Stimulated activated CD4-positive, alpha-beta T cell treated with anti-CD3 and anti-CD28 coated beads, TNF-alpha, amount 100 ng/mL, for 4 hours (primary cell): ENCODE results near the gene ATXN1.

ENCODE experiments used
- DNase-seq, 3 experiments: peaks; one replicate each; pipeline ENCODE4 v3.0.0-alpha.2; 2020; ENCODE audit warnings: low read depth in 3 of 3

The ATXN1 gene

DNA sequence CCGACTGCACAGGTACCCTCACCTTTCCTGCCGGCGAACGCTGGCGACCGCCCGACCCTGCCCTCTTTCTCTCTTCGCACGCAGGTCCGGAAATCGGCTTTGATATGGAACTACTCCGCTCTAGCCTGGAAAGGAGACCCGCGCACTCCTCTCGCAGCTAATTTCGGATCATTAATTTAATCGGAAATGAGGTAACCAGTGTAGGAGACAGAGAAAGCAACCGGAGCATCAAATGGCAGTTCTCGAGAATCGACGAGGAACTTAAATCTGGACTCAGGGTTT lies 949 bp upstream of the ATXN1 start:
- no peak for DNase-seq

DNA sequence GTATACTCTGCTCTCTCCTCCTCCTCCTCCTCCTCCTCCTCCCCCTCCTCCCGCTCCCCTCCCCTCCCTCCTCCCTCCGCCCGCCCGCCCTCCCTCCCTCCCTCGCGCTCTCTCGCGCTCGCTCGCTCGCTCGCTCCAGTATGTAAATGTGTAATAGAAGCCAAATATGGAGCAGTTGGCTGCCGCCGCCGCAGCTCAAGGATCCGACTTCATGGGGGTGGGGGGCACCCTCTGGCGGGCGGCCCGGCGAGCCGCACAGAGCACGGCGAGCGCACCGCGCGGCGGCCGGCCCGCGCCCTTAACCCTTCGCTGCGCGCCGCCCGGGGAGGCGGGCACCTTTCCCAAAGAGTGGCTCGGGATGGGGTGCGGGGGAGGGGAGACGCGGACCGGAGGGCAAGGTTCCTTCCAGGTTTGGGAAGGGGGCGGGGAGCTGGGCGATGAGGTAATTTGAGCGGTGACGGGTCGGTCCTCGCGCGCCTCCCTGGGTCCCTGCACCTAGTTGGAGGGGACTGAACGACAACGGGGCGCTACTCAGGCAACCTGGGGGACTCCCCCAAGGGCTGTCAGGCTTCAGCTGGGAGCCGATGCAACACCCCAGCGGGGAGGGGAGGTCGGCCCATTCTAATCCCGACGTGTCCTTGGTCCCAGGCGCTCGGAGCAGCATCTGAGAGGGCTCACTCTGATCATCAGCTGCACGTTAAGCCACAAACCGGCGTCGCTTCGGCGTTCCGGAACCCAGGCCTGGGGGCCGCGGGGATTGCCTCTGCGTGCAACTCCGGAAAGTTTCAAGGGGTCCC lies 409 bp upstream of the ATXN1 start:
- peak; percentile 63 to 74 (median 73) for DNase-seq

DNA sequence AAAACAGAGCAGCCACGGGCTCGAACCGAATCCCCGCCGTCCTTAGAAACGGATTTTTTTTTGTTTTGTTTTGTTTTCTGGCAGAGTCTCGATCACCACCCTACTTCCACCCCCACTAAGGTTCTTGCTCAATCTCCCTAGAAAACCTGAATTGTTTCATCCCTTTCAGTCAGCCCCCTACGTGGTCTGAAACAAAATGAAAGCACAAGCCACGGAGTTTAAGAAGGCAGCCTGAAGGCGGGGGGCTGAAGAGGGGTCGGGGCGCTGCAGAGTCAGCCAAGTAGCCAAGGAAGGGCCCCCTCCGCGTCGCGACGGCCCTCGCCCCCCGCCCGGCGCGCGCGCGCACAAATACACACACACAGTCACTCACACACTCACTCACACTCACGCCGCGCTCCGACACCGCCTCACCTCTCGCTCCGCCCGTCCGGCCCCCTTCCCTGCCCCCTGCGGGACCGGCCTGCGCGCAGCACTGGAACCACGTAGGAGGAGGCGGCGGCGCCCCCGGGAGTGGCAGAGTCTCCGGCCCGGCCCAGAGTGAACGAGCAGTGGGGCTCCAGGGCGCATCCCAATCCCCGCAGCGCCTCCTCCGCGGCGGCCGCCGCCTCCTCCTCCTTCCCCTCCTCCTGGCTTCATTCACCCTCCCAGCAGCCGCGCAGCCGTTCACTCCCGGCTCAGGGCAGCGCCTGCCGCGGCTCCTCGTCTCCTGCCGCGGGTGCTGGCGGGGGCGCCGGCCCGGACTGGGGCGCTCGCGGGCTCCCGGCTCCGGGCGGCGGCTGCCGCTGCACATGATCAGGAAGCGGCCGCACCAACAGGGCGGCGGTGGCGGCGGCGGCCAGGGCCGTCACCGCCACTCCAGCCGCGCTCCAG lies 1.4 kb downstream of the ATXN1 start:
- peak; percentile 48 to 57 (median 55) for DNase-seq

DNA sequence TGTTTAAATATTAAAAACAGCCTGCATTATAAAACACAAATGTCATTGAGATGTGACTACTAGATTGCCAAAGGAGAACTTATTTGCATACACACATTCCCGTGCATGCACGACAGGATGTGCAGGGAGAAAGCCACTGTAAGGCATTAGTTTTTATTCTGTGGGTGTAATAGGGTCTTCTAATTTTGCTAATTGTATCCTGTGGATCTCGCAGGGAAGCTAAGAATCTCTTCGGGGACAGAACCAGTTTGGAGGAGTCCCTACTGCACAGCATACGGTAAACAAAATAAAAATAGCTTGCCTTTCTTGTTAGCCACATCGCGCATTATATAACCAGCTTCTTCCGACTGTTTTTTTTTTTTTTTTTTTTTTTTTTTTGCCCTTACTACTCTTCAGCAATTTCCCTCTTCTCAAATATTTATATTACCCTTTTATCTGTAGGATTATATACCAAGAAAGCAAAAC lies 2.0 kb downstream of the ATXN1 start:
- no peak for DNase-seq

DNA sequence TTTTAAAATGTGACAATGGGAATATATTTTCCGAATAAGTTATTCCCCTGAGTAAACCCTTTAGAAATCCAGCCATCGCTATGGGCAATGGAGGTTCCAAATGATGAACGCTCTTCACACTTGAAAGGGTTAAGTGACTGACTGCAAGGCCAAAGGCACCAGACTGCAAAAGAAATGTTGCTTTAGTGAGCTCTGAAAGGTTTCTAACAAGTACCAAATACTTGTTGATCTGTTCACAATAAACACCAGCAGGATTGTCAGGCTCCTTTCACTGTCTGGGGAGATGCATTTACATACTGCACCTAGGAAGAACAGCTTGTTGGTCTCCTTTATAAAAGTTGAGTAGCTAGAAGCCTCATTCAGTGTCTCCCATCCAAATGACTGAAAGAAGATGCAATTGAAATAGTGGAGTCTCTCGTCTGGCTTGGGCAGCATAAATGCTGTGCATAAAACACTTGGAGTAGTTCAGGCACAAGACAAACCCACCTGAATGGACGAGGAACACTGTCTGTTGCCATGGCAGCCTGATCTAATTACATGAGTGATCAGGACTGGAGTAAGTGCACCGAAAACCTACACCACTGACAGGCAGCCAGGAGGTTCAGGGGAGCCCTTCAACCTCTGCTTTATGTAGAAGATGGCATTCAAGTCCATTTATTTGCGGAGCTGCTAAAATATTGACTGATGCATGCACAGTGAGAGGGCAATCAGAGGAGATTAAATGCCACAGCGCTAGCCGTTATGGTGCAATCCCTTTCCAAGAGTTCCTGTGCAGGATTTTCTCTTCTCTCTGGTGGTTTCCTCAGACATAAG lies 2.9 kb downstream of the ATXN1 start:
- no peak for DNase-seq

DNA sequence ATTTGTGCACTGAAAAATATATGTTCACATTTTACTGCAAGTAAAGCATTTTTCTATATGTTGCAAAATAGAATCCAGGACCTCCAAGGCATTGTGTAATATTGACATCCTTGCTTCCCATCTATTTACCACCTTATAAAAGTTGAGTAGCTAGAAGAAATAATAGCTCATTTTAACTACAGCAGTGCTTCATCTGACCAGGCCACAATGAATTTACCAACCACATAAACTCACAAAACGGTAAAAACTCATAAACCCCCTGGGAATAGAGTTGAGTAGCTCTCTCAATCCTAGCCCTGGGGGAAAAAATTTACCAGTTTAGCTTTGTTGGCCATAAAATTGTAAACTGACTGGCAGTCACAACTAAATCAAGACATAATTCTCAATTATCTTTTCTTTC lies 3.9 kb downstream of the ATXN1 start:
- no peak for DNase-seq

DNA sequence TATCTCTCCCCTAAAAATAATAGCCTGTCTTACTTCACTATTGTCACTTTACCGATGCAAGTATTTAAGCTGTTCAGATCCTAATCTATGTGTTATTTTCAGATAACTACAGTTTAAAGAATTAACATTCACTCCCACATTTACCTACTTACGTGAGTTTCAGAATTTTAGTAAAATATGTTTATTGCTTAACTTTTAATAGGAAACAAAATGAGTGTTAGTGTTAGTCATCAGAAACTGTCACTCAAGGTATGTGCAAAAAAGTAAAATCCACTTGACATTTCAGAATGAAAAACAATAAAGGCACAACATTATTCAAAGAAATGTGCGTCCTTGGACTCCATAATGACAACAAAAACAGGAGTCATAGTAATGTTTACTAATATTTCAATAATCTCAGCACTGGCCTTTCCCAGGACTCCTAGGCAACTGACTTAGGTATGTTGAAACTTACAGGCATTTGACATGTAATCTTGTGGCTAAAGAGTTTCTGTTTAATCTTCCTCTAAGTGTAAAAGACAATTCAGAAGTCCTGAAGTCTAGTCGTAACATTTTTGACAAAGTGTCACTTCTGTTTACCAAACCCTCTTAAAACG lies 4.5 kb downstream of the ATXN1 start:
- no peak for DNase-seq

DNA sequence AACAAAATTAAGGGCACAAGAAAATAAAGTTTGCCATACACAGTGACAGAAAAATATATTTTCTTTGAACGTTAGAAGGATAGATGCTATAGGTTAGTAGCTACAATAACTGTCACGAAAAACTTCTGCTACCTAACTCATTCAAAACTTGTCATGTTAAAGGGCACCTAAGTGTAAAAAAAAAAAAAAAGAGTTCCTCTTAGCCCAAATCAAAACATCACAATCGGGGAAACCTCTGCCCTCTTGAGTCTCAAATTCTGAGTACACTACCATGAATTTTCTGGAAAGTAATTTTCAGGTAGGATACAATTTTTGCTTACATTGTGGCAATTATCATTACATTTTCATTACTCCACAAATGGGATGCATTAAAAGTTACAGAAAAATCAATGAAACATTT lies 5.7 kb downstream of the ATXN1 start:
- no peak for DNase-seq

DNA sequence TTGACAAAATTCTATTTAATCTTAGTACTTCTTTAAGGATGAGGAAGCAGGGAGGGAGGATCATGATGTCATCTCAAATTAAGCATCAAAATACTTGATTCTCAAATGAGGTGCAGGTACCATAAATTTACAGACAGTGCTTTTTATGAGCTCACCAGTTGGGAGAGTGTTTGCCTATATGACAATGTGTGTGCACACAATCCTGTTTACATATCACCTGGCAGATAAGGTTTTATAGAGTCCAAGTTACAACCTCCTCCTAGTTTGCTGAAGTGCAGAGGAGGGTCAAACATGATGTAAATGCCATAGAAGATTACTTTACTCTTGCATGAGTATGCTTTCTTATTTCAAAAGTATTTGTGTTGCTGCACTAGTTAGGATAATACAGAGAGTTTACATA lies 6.4 kb downstream of the ATXN1 start:
- DNase-seq, result no peak

DNA sequence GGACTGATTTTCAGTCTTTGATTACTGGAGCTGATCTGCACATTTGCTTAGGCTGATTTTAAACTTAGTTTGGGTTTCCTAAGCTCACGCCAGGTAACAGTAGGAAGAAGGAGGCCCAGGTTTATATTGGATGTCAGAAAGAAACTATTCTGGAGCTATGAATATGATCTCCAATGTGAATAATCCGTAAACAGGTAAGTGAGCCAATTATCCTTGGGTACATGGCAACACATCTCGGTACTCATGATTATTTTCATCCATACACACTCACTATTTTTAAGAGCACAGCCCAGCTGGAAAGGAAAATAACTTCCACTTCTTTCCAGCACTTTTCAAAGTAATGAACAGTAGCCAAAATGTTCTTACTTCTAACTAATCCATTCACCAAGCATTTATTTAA lies 7.0 kb downstream of the ATXN1 start:
- no peak for DNase-seq

DNA sequence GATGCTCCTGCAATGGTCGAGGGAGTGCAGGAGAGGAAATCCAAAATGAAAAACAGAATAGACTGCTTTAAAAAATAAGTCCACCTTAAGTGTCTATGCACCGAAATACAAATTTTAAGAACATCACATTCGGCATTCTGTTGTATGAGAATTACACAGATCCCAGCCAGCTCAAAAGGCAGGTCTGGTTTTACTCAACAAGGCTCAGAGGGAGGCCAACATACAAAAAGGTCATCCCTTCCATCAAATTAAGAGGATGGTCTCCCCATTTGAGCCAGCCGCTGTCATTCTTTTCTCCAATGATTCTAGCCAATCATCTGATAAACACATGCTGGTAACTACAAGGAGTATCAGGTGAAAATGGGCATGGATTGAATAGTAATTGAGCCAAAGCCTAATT lies 7.9 kb downstream of the ATXN1 start:
- no peak for DNase-seq

DNA sequence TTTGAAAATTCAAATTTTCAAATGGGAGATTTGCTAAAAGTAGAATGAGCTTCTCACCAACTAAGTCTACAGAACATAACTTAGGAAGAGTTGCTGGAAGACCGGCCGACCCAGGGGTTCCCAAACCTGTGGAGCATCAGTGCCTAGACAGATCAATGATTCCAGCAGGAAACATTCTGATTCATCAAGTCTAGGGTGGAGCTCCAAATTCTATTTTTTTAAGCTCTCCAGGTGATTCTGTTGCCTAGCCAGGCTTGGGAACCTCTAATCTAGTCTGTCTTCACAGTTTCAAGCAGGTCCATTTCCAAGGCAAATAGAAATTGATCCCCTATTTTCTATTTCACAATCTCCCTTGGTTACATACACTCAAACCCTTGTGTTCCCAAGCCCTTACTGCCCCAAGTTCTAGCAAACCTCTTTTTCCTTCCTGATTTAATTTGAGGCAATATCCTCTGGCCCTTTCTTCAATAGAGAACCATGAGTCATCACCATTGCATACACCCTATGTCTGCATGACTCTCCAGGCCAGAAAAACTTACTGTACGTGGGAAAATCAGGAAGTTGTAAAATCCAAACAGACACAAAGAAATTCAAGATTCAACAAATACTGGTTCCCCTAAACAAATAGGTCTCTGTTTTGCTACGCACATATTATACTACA lies 8.9 kb downstream of the ATXN1 start:
- DNase-seq, result no peak

DNA sequence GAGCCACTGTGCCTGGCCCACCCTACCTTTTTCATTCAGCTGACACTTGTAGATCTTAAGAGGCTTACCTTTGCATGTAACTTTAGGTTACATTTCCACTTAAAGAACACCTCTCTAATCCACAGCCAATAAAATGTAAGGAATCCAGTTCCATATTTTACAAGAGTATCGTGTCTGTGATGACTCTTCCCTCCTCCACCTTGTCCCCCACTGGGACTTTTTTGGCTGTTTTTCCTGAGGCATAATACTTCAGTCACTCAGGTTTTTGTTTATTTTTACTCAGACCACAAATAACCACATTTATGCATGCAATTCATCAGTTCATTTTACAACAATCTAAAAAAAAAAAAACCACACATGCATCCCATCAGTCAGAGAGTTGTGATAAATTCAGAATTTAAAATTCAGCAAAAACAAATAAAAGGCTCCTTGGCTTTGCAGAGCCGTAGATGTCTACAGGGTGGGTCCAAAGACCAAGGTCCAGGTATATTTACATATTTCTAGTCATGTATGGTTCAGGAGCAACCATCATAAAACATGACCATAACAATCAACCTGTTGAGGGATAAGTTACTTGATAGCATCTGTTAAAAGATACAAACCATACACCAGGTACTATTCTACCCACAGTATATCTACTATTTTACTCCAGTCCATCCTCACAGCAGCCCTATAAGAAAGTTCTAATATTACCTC lies 9.9 kb downstream of the ATXN1 start:
- DNase-seq, result no peak

DNA sequence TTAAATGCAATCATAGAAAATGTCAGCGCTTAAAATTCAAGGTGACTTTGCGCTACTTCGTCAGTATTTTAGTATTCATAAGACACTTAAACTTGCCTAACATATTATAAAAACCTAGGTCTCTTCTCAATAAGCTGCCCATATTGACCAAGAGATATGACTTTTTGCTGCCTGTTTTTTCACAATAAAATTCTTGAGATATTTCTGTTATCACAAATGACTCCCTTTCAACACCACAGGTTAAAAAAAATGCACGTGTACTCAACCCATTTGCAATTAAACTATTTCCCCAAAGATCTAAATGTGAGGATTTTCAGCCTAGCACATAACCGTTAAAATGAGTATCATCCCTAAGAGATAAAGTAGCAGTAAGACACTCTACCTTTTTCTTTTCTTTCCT lies 10.7 kb downstream of the ATXN1 start:
- no peak for DNase-seq

DNA sequence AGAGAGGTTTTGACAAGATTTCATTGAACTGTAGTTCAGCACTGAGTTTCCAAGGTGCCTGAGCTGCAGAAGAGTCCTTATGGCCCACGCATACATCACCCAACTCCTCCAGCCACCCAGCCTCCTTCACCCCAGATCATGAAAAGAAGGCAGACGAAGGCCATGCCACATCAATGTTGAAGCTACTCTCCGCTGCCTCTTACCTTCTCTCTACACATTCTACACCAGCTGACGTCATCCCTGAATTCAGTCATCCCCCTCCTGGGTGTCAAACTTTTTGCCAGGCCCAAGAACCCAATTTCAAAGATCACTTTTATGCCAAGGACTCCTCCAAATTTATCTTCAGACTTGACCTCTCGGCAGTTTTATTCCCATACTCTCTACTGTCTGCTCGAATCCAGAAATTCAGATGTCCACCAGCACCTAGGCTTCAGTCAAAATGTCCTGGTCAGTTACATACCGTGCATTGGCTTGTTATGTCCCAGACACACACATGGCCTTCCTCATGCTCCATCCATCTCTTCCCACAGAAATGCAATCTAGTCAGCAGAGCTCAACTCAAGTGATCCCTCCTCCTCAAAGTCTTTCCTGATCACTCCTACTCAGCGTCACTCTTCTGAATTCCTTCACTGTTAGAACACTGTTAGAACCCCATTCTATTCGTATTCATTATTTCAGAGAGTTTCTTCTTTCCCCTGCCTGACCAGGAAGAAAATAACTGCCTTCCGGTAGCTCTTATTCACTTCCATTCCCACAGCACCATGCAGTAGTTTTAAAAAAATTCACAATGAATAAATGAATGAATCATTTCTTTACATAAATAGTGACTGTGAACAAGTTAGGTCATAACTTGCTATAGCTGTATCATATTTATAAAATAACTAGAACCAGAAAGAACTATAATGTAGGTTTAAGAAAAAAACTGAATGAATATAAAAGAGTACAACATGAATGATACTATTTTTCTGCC lies 11.5 kb downstream of the ATXN1 start:
- no peak for DNase-seq

DNA sequence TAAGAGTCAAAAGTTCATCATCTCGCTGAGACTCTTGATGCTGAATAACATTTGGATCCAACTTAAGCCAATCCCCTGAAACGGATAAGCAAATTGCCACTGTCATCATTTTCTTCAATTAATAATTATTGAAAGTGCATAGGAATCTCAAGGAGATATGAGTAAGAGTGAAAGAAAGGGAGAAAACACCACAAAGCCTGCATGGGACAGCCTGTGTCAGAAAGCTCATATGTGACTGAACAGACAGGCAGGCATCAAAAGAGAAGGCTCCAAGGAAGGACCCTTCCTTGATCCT lies 13.3 kb downstream of the ATXN1 start:
- no peak for DNase-seq

DNA sequence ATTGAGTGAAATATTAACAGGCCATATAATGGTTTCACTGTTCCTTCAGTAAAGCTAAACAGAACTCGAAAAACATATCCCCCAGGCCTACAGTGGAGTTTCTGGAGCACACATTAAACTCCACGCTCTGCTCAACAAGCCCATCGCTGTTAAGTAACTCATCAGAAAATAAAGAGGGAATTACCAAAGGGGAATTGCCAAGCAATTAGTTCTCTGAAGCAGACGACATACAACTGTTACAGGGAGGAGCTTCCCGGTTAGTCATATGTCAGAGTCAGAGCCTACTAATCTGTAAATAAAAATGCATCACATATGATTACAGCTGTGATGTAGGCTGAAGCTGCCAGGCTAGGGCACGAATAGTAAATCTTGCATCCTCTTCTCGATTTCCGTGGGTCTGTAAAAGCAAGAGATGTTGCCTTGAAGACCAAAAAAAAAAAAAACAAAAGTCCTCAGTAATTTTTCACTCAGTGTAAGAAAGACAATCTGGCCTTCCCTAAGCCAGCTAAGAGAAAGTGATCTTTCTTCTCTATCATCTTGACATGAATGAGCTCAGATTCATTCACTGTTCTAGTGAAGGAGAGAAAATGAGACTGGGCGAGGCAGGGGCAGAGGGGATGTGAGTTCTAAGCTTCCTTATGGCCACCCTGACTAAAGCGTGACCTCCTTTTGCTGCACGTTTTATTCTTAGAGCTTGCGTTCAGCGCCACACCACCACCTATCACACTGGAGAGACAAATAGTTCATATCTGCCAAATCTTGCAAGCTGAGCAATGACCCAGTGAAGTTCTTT lies 13.8 kb downstream of the ATXN1 start:
- no peak for DNase-seq

DNA sequence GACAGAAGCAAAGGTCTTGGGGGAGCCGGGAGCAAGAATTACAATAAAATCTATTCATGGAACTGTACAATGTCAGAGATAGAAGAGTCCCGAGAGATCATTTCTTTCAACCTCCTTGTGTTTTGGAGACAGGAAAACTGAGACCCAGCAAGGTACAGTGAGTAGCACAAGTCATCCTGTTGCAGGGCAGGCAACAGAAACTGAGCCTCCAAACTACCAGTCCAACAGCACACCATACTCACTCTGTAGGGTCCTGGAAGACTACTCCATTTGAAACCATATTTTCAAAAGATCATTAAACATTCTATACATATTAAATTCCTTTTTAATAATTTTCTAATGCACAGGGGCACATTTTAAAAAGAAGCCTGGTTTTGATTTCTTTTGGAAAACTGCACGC lies 14.4 kb downstream of the ATXN1 start:
- no peak for DNase-seq

DNA sequence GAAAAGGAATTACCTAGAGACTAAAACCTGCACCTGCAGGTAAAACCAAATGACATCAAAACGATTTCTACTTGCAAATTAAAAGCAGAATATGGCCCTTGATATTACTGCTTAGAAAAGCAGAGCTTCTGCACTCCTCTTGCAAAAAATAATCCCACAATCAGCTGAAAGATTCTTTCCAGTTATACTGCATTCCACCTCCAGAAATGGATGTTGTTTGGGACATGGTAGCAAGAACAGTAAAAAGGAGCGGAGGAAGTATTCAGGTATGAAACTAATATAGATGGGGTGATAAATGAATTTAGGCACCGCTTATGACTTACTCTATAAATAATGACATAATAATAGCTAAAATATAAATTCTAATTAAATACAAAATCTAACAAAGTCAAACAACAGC lies 14.9 kb downstream of the ATXN1 start:
- DNase-seq, result no peak
